ENCODE measurements around the gene MIER2. TPM values are rescaled to one million over a fixed set of nuclear protein-coding genes. Genes with fewer than 3 reads are reported as not detected.

The MIER2 gene
- total and polyA plus RNA-seq, 2 donors (not counting 1 experiment from before 2014, with no cell fraction given) = 10.5 to 19.7 TPM

- POLR2A ChIA-PET = no interaction called here
- H3K9ac ChIP-seq (ENCODE audit: low read length) = no peak overlapping the region
- WGBS (ENCODE audit: insufficient coverage) = 81% methylated on average over 7 of the region's 7 CpGs
- CTCF ChIA-PET = no interaction called here
- peaks cover 0 to 23% (median 6%) of the 10 kb centered on the region in 4 experiments for H3K27me3 ChIP-seq (replicated peaks in 1 of 4; ENCODE audit: control extremely low read depth in 1 of 4, control insufficient read depth in 3 of 4, insufficient read depth in 4 of 4, low read length in 3 of 4)
- no peaks in the 10 kb centered on the region for H3K4me1 Mint-ChIP-seq
- H2AFZ ChIP-seq (ENCODE audit: insufficient read depth, low read depth, low read length, poor library complexity, severe bottlenecking) = no peak overlapping the region
- H3K4me2 ChIP-seq (replicated peaks; ENCODE audit: low read depth, low read length, poor library complexity, severe bottlenecking) = no peak overlapping the region
- no peaks in the 10 kb centered on the region for H4K20me1 ChIP-seq (ENCODE audit: control insufficient read depth, insufficient read depth, low read length, poor library complexity, severe bottlenecking)
- no peak for TF ChIP-seq EZH2 (IDR thresholded peaks at IDR 0.05; ENCODE audit: borderline replicate concordance, insufficient read depth, low read depth, low read length, poor library complexity, severe bottlenecking)
- TF ChIP-seq CTCF (IDR thresholded peaks at IDR 0.05) = no peak
- DNase-seq = no peak
- H3K79me2 ChIP-seq (ENCODE audit: control insufficient read depth, insufficient read depth, low read length) = no peaks in the 10 kb centered on the region
- no peak for ATAC-seq (ENCODE audit: low read depth)
- no peak overlapping the region for H3K4me3 Mint-ChIP-seq
- H3K36me3 ChIP-seq (replicated peaks in 1 of 2; ENCODE audit: control extremely low read depth in 1 of 2, control insufficient read depth in 1 of 2, extremely low read depth in 1 of 2, insufficient read depth in 2 of 2, low read length in 1 of 2) = no peaks in the 10 kb centered on the region
- no peaks in the 10 kb centered on the region for H3K9me3 Mint-ChIP-seq (ENCODE audit: insufficient read depth)
- intact Hi-C loops (cut with micrococcal nuclease) = no loop called here
- H3K27me3 Mint-ChIP-seq = peaks cover 35% of the 10 kb centered on the region
- H3K4me1 ChIP-seq (ENCODE audit: control insufficient read depth in 2 of 2, insufficient read depth in 2 of 2, low read length in 2 of 2) = no peaks in the 10 kb centered on the region
- no peak overlapping the region for H3K4me3 ChIP-seq (ENCODE audit: control extremely low read depth in 1 of 5, extremely low read depth in 1 of 5, insufficient read depth in 1 of 5, low read depth in 2 of 5, low read length in 4 of 5)
- peaks cover 0 to 4% (median 0%) of the 10 kb centered on the region in 3 donors for H3K9me3 ChIP-seq (ENCODE audit: control extremely low read depth in 1 of 3, control insufficient read depth in 2 of 3, insufficient read depth in 1 of 3, low read length in 2 of 3)
- no peak overlapping the region for H3K27ac ChIP-seq (ENCODE audit: low read length in 2 of 2)
- H3K27ac Mint-ChIP-seq = no peak overlapping the region
These were observed 67.5 kb downstream of the MIER2 start for GRCh38 chr19:277131-277530.

GRCh38 chr19:275958-276646 lies 68.5 kb downstream of the MIER2 start:
- no peak for ATAC-seq (ENCODE audit: low read depth)
- H3K36me3 ChIP-seq (replicated peaks in 1 of 2; ENCODE audit: control extremely low read depth in 1 of 2, control insufficient read depth in 1 of 2, extremely low read depth in 1 of 2, insufficient read depth in 2 of 2, low read length in 1 of 2) = no peaks in the 10 kb centered on the region
- H3K4me1 Mint-ChIP-seq = no peaks in the 10 kb centered on the region
- no peak for DNase-seq
- H3K27ac ChIP-seq (ENCODE audit: low read length in 2 of 2) = no peak overlapping the region
- intact Hi-C loops (cut with micrococcal nuclease) = no loop called here
- H4K20me1 ChIP-seq (ENCODE audit: control insufficient read depth, insufficient read depth, low read length, poor library complexity, severe bottlenecking) = no peaks in the 10 kb centered on the region
- H3K27me3 ChIP-seq (replicated peaks in 1 of 4; ENCODE audit: control extremely low read depth in 1 of 4, control insufficient read depth in 3 of 4, insufficient read depth in 4 of 4, low read length in 3 of 4) = peaks cover 0 to 21% (median 6%) of the 10 kb centered on the region in 4 experiments
- TF ChIP-seq EZH2 (IDR thresholded peaks at IDR 0.05; ENCODE audit: borderline replicate concordance, insufficient read depth, low read depth, low read length, poor library complexity, severe bottlenecking) (no peak), CTCF (IDR thresholded peaks at IDR 0.05) (no peak)
- no peaks in the 10 kb centered on the region for H3K9me3 Mint-ChIP-seq (ENCODE audit: insufficient read depth)
- peaks cover 0 to 4% (median 0%) of the 10 kb centered on the region in 3 donors for H3K9me3 ChIP-seq (ENCODE audit: control extremely low read depth in 1 of 3, control insufficient read depth in 2 of 3, insufficient read depth in 1 of 3, low read length in 2 of 3)
- ChIA-PET CTCF (interaction anchor here (0.9 kb wide), 1 partner anchor 11 kb away, joined by 3 read pairs; no protein-coding TSS in a partner anchor), POLR2A (no interaction called here)
- no peak overlapping the region for H2AFZ ChIP-seq (ENCODE audit: insufficient read depth, low read depth, low read length, poor library complexity, severe bottlenecking)
- H3K79me2 ChIP-seq (ENCODE audit: control insufficient read depth, insufficient read depth, low read length) = no peaks in the 10 kb centered on the region
- H3K27ac Mint-ChIP-seq = no peak overlapping the region
- no peak overlapping the region for H3K9ac ChIP-seq (ENCODE audit: low read length)
- 94% methylated on average over 11 of the region's 19 CpGs for WGBS (ENCODE audit: insufficient coverage)
- H3K27me3 Mint-ChIP-seq = peaks cover 35% of the 10 kb centered on the region
- H3K4me3 ChIP-seq (ENCODE audit: control extremely low read depth in 1 of 5, extremely low read depth in 1 of 5, insufficient read depth in 1 of 5, low read depth in 2 of 5, low read length in 4 of 5) = no peak overlapping the region
- no peaks in the 10 kb centered on the region for H3K4me1 ChIP-seq (ENCODE audit: control insufficient read depth in 2 of 2, insufficient read depth in 2 of 2, low read length in 2 of 2)
- no peak overlapping the region for H3K4me3 Mint-ChIP-seq
- no peak overlapping the region for H3K4me2 ChIP-seq (replicated peaks; ENCODE audit: low read depth, low read length, poor library complexity, severe bottlenecking)

Data from B cell (primary cell).